ENCODE results near the gene CEP76. TPM values are rescaled to one million over a fixed set of nuclear protein-coding genes. Genes with fewer than 3 reads are reported as not detected.

The CEP76 gene
- total and polyA plus RNA-seq, 2 donors (not counting 3 experiments of a cell fraction or from before 2014, with no cell fraction given), result 5.8 to 8.6 TPM

- dilution Hi-C loops (cut with MboI; ENCODE audit: extremely low pct_ligation_motif_present, low sequenced_read_pairs) (no loop called here), intact Hi-C loops (cut with micrococcal nuclease) (no loop called here)
- CTCF ChIA-PET, result interaction anchor here (0.9 kb wide), 1 partner anchor 183 kb away, joined by 3 read pairs; no protein-coding TSS in a partner anchor
- POLR2A ChIA-PET, result no interaction called here
- no TSS peak for BruUV-seq (replicated peaks)
- Histone ChIP-seq H3K9ac (replicated peaks; ENCODE audit: extremely low read depth, insufficient read depth, low read length) (no peak overlapping the region), H3K36me3 (ENCODE audit: control insufficient read depth in 2 of 2, extremely low read depth in 1 of 2, insufficient read depth in 2 of 2, low read length in 2 of 2) (no peaks in the 10 kb centered on the region), H3K9me3 (replicated peaks; ENCODE audit: control insufficient read depth, insufficient read depth, low read length) (no peaks in the 10 kb centered on the region), H3K27me3 (ENCODE audit: control insufficient read depth in 2 of 2, insufficient read depth in 2 of 2, low read length in 2 of 2) (peaks cover 0 to 2% of the 10 kb centered on the region in 2 experiments), H4K20me1 (replicated peaks; ENCODE audit: control insufficient read depth, extremely low read depth, insufficient read depth, low read length) (no peaks in the 10 kb centered on the region), H3K27ac (ENCODE audit: insufficient read depth, low read depth, low read length) (no peak overlapping the region), H3K79me2 (ENCODE audit: control insufficient read depth, insufficient read depth, low read length) (no peaks in the 10 kb centered on the region), H3K4me2 (ENCODE audit: insufficient read depth, low read length) (no peak overlapping the region), H3K9me1 (replicated peaks; ENCODE audit: control insufficient read depth, extremely low read depth, insufficient read depth, low read length) (no peaks in the 10 kb centered on the region), H3K4me1 (ENCODE audit: control insufficient read depth, extremely low read depth, insufficient read depth, low read length) (no peaks in the 10 kb centered on the region), H3K4me3 (replicated peaks in 1 of 3; ENCODE audit: insufficient read depth in 1 of 3, low read depth in 1 of 3, low read length in 3 of 3) (no peak overlapping the region), H2AFZ (ENCODE audit: low read depth, low read length) (no peak overlapping the region)
- DNase-seq (ENCODE audit: low read depth, low spot score) (no peak), FAIRE-seq (no peak)
- TF ChIP-seq FOS (IDR thresholded peaks at IDR 0.05; ENCODE audit: borderline replicate concordance, insufficient read depth, low read length), result no peak
- TF ChIP-seq CTCF (IDR thresholded peaks at IDR 0.05; ENCODE audit: extremely low read depth in 1 of 2, insufficient read depth in 1 of 2, low read depth in 1 of 2, low read length in 2 of 2), result no peak
- no peak for TF ChIP-seq POLR2AphosphoS5 (IDR thresholded peaks at IDR 0.05; ENCODE audit: insufficient read depth, low read depth, low read length)
- TF ChIP-seq GATA2 (IDR thresholded peaks at IDR 0.05; ENCODE audit: insufficient read depth, insufficient read length, low read depth, low read length), result no peak
- TF ChIP-seq EZH2 (IDR thresholded peaks at IDR 0.05; ENCODE audit: borderline replicate concordance, low read depth, low read length, severe bottlenecking), result no peak
- TF ChIP-seq JUN (IDR thresholded peaks at IDR 0.05; ENCODE audit: borderline replicate concordance, insufficient read depth, insufficient read length, low read depth), result no peak
- TF ChIP-seq MAX (IDR thresholded peaks at IDR 0.05; ENCODE audit: insufficient read depth, insufficient read length), result no peak
- TF ChIP-seq MYC (IDR thresholded peaks at IDR 0.05; ENCODE audit: low read depth, low read length), result no peak
- no peak for TF ChIP-seq POLR2A (IDR thresholded peaks at IDR 0.05; ENCODE audit: low read depth, low read length)
Measured at GRCh38 chr18:12751891-12752290, 49.4 kb upstream of the CEP76 start.

All from endothelial cell of umbilical vein (primary cell).